Peyer's patch (tissue), 4 donors: Measurements from ENCODE around the gene UBQLN2. TPM values are rescaled to one million over a fixed set of nuclear protein-coding genes. Genes with fewer than 3 reads are reported as not detected.

Source experiments
- DNase-seq, 3 donors: peaks; one replicate each; pipeline ENCODE4 v3.0.0-alpha.2; 2017 to 2019
- H3K27ac ChIP-seq, 4 donors: fragments of 200-600 bp; sonication (generic); one replicate each; pipeline ENCODE4 v1.5.1; 2016 to 2019
- H3K27me3 ChIP-seq, 2 donors: fragments of 200-600 bp; sonication (generic); one replicate each; pipeline ENCODE4 v1.5.1; 2019
- H3K36me3 ChIP-seq, 3 donors: fragments of 200-600 bp; sonication (generic); one replicate each; pipeline ENCODE4 v1.5.1; 2016 to 2019
- H3K4me1 ChIP-seq, 4 donors: fragments of 200-600 bp; sonication (generic); one replicate each; pipeline ENCODE4 v1.5.1; 2016 to 2019
- H3K4me3 ChIP-seq, 4 donors: fragments of 200-600 bp; sonication (generic); 1 replicate in 3 of 4; 2 replicates in 1 of 4; pipeline ENCODE4 v1.5.1; 2016 to 2019; ENCODE audit warnings: mild to moderate bottlenecking in 1 of 4
- H3K9me3 ChIP-seq, 4 donors: fragments of 200-600 bp; sonication (generic); one replicate each; pipeline ENCODE4 v1.5.1; 2016 to 2019; ENCODE audit warnings: mild to moderate bottlenecking in 1 of 4
- CTCF ChIP-seq, 6 experiments: fragments of 450-650 bp in 4 of 6; fragments of 200-600 bp in 2 of 6; sonication (generic) in 1 of 6; IDR thresholded peaks; one replicate each; pipeline ENCODE4 v1.5.1; 2017 to 2019; ENCODE audit warnings: antibody characterized with exemption in 6 of 6, mild to moderate bottlenecking in 3 of 6, moderate library complexity in 1 of 6
- POLR2A ChIP-seq, 2 donors: fragments of 450-650 bp; IDR thresholded peaks; one replicate each; pipeline ENCODE4 v1.5.1; 2017; ENCODE audit warnings: antibody characterized with exemption in 2 of 2, mild to moderate bottlenecking in 2 of 2, moderate library complexity in 2 of 2
- total RNA-seq, 4 donors: library from RNA; depleted of rRNA; stranded (reverse); fragments of >200 nt; gene quantifications; one replicate each; pipeline ENCODE4 v1.1.0, GENCODE V29; 2016

Gene UBQLN2
- total RNA-seq, 4 donors from 2014 or later: 21.5 to 24.3 (median 23.5) TPM

GRCh38 chrX:56557376-56557929 lies 6.0 kb upstream of the UBQLN2 start:
- Histone ChIP-seq H3K27ac (no peak overlapping the region), H3K9me3 (no peaks in the 10 kb centered on the region), H3K27me3 (no peaks in the 10 kb centered on the region), H3K4me3 (no peak overlapping the region), H3K4me1 (no peaks in the 10 kb centered on the region), H3K36me3 (no peaks in the 10 kb centered on the region)
- TF ChIP-seq POLR2A (IDR thresholded peaks at IDR 0.05): no peak
- no peak for TF ChIP-seq CTCF (IDR thresholded peaks at IDR 0.05)
- DNase-seq: no peak

GRCh38 chrX:56564164-56564885 lies 898 bp downstream of the UBQLN2 start:
- Histone ChIP-seq H3K4me1 (no peaks in the 10 kb centered on the region), H3K27ac (peak overlapping the region; percentile 85 to 98 (median 95)), H3K27me3 (no peaks in the 10 kb centered on the region), H3K4me3 (peak overlapping the region; percentile 54 to 77 (median 62)), H3K36me3 (no peaks in the 10 kb centered on the region), H3K9me3 (no peaks in the 10 kb centered on the region)
- TF ChIP-seq POLR2A (IDR thresholded peaks at IDR 0.05) (no peak), CTCF (IDR thresholded peaks at IDR 0.05) (no peak)
- peak; percentile 17 to 50 (median 48) for DNase-seq

GRCh38 chrX:56564921-56565840 lies 1.8 kb downstream of the UBQLN2 start:
- no peak for DNase-seq
- H3K9me3 ChIP-seq: no peaks in the 10 kb centered on the region
- no peaks in the 10 kb centered on the region for H3K36me3 ChIP-seq
- H3K27ac ChIP-seq: peak overlapping the region in 2 of 4 donors; percentile 85 to 92
- TF ChIP-seq CTCF (IDR thresholded peaks at IDR 0.05): no peak
- no peak for TF ChIP-seq POLR2A (IDR thresholded peaks at IDR 0.05)
- peak overlapping the region; percentile 54 to 77 (median 62) for H3K4me3 ChIP-seq
- no peaks in the 10 kb centered on the region for H3K4me1 ChIP-seq
- H3K27me3 ChIP-seq: no peaks in the 10 kb centered on the region

- no peaks in the 10 kb centered on the region for H3K9me3 ChIP-seq
- no peak for DNase-seq
- H3K36me3 ChIP-seq: no peaks in the 10 kb centered on the region
- no peaks in the 10 kb centered on the region for H3K27me3 ChIP-seq
- no peak overlapping the region for H3K27ac ChIP-seq
- no peaks in the 10 kb centered on the region for H3K4me1 ChIP-seq
- TF ChIP-seq POLR2A (IDR thresholded peaks at IDR 0.05) (no peak), CTCF (IDR thresholded peaks at IDR 0.05) (no peak)
- no peak overlapping the region for H3K4me3 ChIP-seq
Measured at GRCh38 chrX:56569378-56570057, 6.1 kb downstream of the UBQLN2 start.

- Histone ChIP-seq H3K4me3 (no peak overlapping the region), H3K9me3 (no peaks in the 10 kb centered on the region), H3K4me1 (no peaks in the 10 kb centered on the region), H3K27ac (no peak overlapping the region), H3K27me3 (no peaks in the 10 kb centered on the region), H3K36me3 (no peaks in the 10 kb centered on the region)
- no peak for TF ChIP-seq CTCF (IDR thresholded peaks at IDR 0.05)
- TF ChIP-seq POLR2A (IDR thresholded peaks at IDR 0.05): no peak
- no peak for DNase-seq
Measured at GRCh38 chrX:56572975-56573374, 9.5 kb downstream of the UBQLN2 start.
